HEK293 (cell line): Measurements from ENCODE around the gene KANSL2.

Experiments
- CTCF ChIA-PET: fragments of 350-600 bp; formaldehyde crosslinking; extraction: SDS; loops from one replicate; lab custom pipeline; 2021; ENCODE audit warnings: antibody characterized with exemption; lab: Yijun Ruan, JAX
- POLR2A ChIA-PET: fragments of 300-600 bp; formaldehyde crosslinking; extraction: SDS; loops from one replicate; lab custom pipeline; 2020; ENCODE audit warnings: antibody characterized with exemption, inconsistent platforms; lab: Yijun Ruan, JAX
- H3K27ac ChIP-seq: fragments of 200-500 bp; sonication (Bioruptor generic); 2 replicates; pipeline ENCODE4 v1.5.1; 2014; ENCODE audit warnings: low read depth, low read length, control low read depth, inconsistent platforms; ENCODE audit errors: extremely low read depth
- H3K36me3 ChIP-seq, 2 experiments: fragments of 200-500 bp in 1 of 2; sonication (Bioruptor generic) in 1 of 2; 1 replicate in 1 of 2; 2 replicates in 1 of 2; pipeline ENCODE4 v1.5.1; 2014 to 2017; ENCODE audit warnings: inconsistent platforms in 2 of 2, low read length in 2 of 2; ENCODE audit not compliant: control insufficient read depth in 2 of 2, insufficient read depth in 1 of 2
- H3K4me1 ChIP-seq: fragments of 200-500 bp; sonication (Bioruptor generic); 2 replicates; pipeline ENCODE4 v1.5.1; 2014; ENCODE audit warnings: mild to moderate bottlenecking, low read length, inconsistent platforms; ENCODE audit not compliant: control insufficient read depth, insufficient read depth
- H3K4me3 ChIP-seq: 2 replicates; pipeline ENCODE4 v1.5.1; 2011; ENCODE audit warnings: low read depth, mild to moderate bottlenecking, control low read depth, low read length, moderate library complexity
- H3K9me3 ChIP-seq: fragments of 200-500 bp; sonication (Bioruptor generic); 2 replicates; pipeline ENCODE4 v1.5.1; 2014; ENCODE audit warnings: low read depth, low read length, inconsistent platforms; ENCODE audit not compliant: control insufficient read depth, insufficient read depth
- GFI1B ChIP-seq: fragments of 450-650 bp; formaldehyde crosslinking; IDR thresholded peaks from 2 replicates; pipeline ENCODE4 v1.5.1; 2016; ENCODE audit warnings: missing biosample characterization, missing genetic modification characterization
- GLI4 ChIP-seq: fragments of 450-650 bp; formaldehyde crosslinking; IDR thresholded peaks from 2 replicates; pipeline ENCODE4 v1.5.1; 2016; ENCODE audit warnings: missing biosample characterization, missing genetic modification characterization
- KLF8 ChIP-seq: fragments of 450-650 bp; formaldehyde crosslinking; IDR thresholded peaks from 2 replicates; pipeline ENCODE4 v1.5.1; 2016; ENCODE audit warnings: missing biosample characterization, missing genetic modification characterization
- YY2 ChIP-seq: fragments of 450-650 bp; formaldehyde crosslinking; IDR thresholded peaks from 2 replicates; pipeline ENCODE4 v1.5.1; 2016; ENCODE audit warnings: missing biosample characterization, missing genetic modification characterization
- ZBTB20 ChIP-seq: fragments of 450-650 bp; formaldehyde crosslinking; IDR thresholded peaks from 2 replicates; pipeline ENCODE4 v1.5.1; 2016; ENCODE audit warnings: missing biosample characterization, missing genetic modification characterization
- ZNF274 ChIP-seq, 2 experiments: fragments of 200-500 bp in 1 of 2; fragments of 450-650 bp in 1 of 2; sonication (Bioruptor generic) in 1 of 2; formaldehyde crosslinking in 1 of 2; IDR thresholded peaks; 2 replicates each; pipeline versions ENCODE4 v1.5.1 to v1.6.1; 2014 to 2016; ENCODE audit warnings: borderline replicate concordance in 1 of 2, inconsistent platforms in 1 of 2, low read length in 1 of 2, missing biosample characterization in 1 of 2, missing genetic modification characterization in 1 of 2
- ZNF311 ChIP-seq: fragments of 450-650 bp; formaldehyde crosslinking; IDR thresholded peaks from 2 replicates; pipeline ENCODE4 v1.5.1; 2017; ENCODE audit warnings: missing biosample characterization, missing genetic modification characterization, borderline replicate concordance
- ZNF350 ChIP-seq: fragments of 450-650 bp; formaldehyde crosslinking; IDR thresholded peaks from 2 replicates; pipeline ENCODE4 v1.5.0; 2017; ENCODE audit warnings: missing biosample characterization, mild to moderate bottlenecking, missing genetic modification characterization
- ZNF37A ChIP-seq: fragments of 450-650 bp; IDR thresholded peaks from 2 replicates; pipeline ENCODE4 v1.5.1; 2018; ENCODE audit warnings: missing biosample characterization, missing genetic modification characterization
- ZNF530 ChIP-seq: fragments of 450-650 bp; formaldehyde crosslinking; IDR thresholded peaks from 2 replicates; pipeline ENCODE4 v1.5.1; 2016; ENCODE audit warnings: low read depth, missing biosample characterization, missing genetic modification characterization
- ZNF544 ChIP-seq: fragments of 450-650 bp; formaldehyde crosslinking; IDR thresholded peaks from 2 replicates; pipeline ENCODE4 v1.5.0; 2017; ENCODE audit warnings: missing biosample characterization, missing genetic modification characterization
- ZNF548 ChIP-seq: fragments of 450-650 bp; formaldehyde crosslinking; IDR thresholded peaks from 2 replicates; pipeline ENCODE4 v1.5.1; 2016; ENCODE audit warnings: missing biosample characterization, missing genetic modification characterization
- ZNF585B ChIP-seq: fragments of 450-650 bp; formaldehyde crosslinking; IDR thresholded peaks from 2 replicates; pipeline ENCODE4 v1.5.1; 2016; ENCODE audit warnings: missing biosample characterization, missing genetic modification characterization
- ZNF621 ChIP-seq: fragments of 450-650 bp; formaldehyde crosslinking; IDR thresholded peaks from 2 replicates; pipeline ENCODE4 v1.5.1; 2017; ENCODE audit warnings: missing biosample characterization, missing genetic modification characterization
- ZNF664 ChIP-seq: fragments of 450-650 bp; formaldehyde crosslinking; IDR thresholded peaks from 2 replicates; pipeline ENCODE4 v1.5.1; 2016; ENCODE audit warnings: missing biosample characterization, missing genetic modification characterization
- TF ChIP-seq, protein P1 (sequence below): fragments of 450-650 bp; formaldehyde crosslinking; IDR thresholded peaks from 2 replicates; pipeline ENCODE4 v1.5.1; 2017; ENCODE audit warnings: missing biosample characterization, missing genetic modification characterization
- TF ChIP-seq, protein P2 (sequence below): fragments of 450-650 bp; formaldehyde crosslinking; IDR thresholded peaks from 2 replicates; pipeline ENCODE4 v1.5.1; 2017; ENCODE audit warnings: missing biosample characterization, missing genetic modification characterization
- TF ChIP-seq, protein P3 (sequence below): fragments of 450-650 bp; formaldehyde crosslinking; IDR thresholded peaks from 2 replicates; pipeline ENCODE4 v1.5.1; 2016; ENCODE audit warnings: missing biosample characterization, missing genetic modification characterization
- TF ChIP-seq, protein P4 (sequence below): fragments of 450-650 bp; formaldehyde crosslinking; IDR thresholded peaks from 2 replicates; pipeline ENCODE4 v1.5.1; 2017; ENCODE audit warnings: missing biosample characterization, missing genetic modification characterization
- TF ChIP-seq, protein P5 (sequence below): fragments of 450-650 bp; formaldehyde crosslinking; IDR thresholded peaks from 2 replicates; pipeline ENCODE4 v1.5.1; 2017; ENCODE audit warnings: missing biosample characterization, mild to moderate bottlenecking, missing genetic modification characterization, moderate library complexity
- TF ChIP-seq, protein P6 (sequence below): fragments of 450-650 bp; formaldehyde crosslinking; IDR thresholded peaks from 2 replicates; pipeline ENCODE4; 2016; ENCODE audit warnings: missing biosample characterization, missing genetic modification characterization

The KANSL2 gene

DNA sequence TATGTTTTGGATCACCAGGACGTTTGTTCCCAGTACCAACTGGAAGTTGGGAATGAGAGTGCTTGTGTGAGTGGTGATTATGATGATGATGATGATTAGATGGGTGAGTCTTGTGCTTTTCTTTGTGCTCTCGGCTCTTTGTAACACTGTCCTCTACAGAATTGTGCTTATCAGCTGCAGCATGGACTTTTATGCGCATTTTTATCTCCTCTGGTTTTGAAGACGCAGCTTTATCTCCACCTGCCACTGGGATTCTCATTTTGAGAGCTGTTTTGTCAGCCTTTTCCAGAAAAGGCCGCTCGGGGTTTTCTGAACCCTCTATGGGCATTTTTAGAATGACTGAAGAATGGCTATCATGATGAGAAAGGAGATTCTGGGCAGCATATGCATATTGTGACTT lies 11.5 kb upstream of the KANSL2 start (continued):
- no peak for TF ChIP-seq GFI1B
- TF ChIP-seq ZNF311 (tag by site-specific recombination): no peak
- TF ChIP-seq, protein P1, sequence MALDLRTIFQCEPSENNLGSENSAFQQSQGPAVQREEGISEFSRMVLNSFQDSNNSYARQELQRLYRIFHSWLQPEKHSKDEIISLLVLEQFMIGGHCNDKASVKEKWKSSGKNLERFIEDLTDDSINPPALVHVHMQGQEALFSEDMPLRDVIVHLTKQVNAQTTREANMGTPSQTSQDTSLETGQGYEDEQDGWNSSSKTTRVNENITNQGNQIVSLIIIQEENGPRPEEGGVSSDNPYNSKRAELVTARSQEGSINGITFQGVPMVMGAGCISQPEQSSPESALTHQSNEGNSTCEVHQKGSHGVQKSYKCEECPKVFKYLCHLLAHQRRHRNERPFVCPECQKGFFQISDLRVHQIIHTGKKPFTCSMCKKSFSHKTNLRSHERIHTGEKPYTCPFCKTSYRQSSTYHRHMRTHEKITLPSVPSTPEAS (tag by site-specific recombination): no peak
- no peak for TF ChIP-seq ZNF621
- TF ChIP-seq, protein P2, sequence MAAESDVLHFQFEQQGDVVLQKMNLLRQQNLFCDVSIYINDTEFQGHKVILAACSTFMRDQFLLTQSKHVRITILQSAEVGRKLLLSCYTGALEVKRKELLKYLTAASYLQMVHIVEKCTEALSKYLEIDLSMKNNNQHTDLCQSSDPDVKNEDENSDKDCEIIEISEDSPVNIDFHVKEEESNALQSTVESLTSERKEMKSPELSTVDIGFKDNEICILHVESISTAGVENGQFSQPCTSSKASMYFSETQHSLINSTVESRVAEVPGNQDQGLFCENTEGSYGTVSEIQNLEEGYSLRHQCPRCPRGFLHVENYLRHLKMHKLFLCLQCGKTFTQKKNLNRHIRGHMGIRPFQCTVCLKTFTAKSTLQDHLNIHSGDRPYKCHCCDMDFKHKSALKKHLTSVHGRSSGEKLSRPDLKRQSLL (tag by site-specific recombination): no peak
- TF ChIP-seq, protein P3, sequence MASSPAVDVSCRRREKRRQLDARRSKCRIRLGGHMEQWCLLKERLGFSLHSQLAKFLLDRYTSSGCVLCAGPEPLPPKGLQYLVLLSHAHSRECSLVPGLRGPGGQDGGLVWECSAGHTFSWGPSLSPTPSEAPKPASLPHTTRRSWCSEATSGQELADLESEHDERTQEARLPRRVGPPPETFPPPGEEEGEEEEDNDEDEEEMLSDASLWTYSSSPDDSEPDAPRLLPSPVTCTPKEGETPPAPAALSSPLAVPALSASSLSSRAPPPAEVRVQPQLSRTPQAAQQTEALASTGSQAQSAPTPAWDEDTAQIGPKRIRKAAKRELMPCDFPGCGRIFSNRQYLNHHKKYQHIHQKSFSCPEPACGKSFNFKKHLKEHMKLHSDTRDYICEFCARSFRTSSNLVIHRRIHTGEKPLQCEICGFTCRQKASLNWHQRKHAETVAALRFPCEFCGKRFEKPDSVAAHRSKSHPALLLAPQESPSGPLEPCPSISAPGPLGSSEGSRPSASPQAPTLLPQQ: no peak
- no peak for TF ChIP-seq ZNF530 (tag by site-specific recombination)
- TF ChIP-seq, all 188 proteins: peak for 0

DNA sequence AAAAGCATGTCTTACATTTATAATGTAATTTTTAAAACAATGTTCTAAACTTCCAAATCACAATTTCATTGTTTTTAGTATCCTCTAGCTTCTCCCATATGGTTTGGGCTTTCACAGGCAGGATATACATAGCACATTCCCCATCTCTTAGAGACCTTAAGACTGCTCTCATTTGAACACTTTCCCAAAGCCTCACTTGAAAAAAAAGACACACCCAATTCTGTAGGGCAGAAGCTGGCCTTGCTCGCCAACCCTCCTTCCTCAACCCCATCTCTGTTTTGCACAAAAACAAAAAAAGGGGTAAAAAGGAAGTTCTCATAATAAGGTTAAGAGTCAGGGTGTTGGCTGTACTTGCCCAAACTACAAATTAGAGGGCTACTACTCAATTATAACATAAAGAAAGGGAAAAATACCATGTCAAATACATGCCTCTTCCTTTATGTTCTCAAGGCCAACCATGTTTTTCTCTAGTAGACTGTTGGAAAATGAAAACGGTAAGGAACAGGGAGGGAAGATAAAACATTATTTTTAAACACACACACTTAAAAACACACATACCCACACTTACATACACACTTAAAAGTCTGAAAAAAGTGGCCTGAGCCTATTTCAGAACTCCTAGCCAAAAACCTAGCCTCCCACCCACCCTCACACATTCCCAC lies 9.9 kb upstream of the KANSL2 start:
- Histone ChIP-seq H3K4me3 (no peak overlapping the region), H3K4me1 (no peaks in the 10 kb centered on the region), H3K36me3 (peaks cover 64 to 93% of the 10 kb centered on the region in 2 experiments), H3K27ac (no peak overlapping the region; the same call in 1 of the 2 replicates), H3K9me3 (no peaks in the 10 kb centered on the region)
- POLR2A ChIA-PET: interaction anchor here (2.8 kb wide), 1 partner anchor 10 kb away, joined by 9 read pairs; the partner anchor contains the start of gene KANSL2
- TF ChIP-seq, protein P4, sequence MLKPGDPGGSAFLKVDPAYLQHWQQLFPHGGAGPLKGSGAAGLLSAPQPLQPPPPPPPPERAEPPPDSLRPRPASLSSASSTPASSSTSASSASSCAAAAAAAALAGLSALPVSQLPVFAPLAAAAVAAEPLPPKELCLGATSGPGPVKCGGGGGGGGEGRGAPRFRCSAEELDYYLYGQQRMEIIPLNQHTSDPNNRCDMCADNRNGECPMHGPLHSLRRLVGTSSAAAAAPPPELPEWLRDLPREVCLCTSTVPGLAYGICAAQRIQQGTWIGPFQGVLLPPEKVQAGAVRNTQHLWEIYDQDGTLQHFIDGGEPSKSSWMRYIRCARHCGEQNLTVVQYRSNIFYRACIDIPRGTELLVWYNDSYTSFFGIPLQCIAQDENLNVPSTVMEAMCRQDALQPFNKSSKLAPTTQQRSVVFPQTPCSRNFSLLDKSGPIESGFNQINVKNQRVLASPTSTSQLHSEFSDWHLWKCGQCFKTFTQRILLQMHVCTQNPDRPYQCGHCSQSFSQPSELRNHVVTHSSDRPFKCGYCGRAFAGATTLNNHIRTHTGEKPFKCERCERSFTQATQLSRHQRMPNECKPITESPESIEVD (tag by site-specific recombination): no peak
- no peak for TF ChIP-seq ZNF544 (tag by site-specific recombination)
- TF ChIP-seq, protein P5, sequence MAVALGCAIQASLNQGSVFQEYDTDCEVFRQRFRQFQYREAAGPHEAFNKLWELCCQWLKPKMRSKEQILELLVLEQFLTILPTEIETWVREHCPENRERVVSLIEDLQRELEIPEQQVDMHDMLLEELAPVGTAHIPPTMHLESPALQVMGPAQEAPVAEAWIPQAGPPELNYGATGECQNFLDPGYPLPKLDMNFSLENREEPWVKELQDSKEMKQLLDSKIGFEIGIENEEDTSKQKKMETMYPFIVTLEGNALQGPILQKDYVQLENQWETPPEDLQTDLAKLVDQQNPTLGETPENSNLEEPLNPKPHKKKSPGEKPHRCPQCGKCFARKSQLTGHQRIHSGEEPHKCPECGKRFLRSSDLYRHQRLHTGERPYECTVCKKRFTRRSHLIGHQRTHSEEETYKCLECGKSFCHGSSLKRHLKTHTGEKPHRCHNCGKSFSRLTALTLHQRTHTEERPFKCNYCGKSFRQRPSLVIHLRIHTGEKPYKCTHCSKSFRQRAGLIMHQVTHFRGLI: peak; percentile 98
- CTCF ChIA-PET: no interaction called here

DNA sequence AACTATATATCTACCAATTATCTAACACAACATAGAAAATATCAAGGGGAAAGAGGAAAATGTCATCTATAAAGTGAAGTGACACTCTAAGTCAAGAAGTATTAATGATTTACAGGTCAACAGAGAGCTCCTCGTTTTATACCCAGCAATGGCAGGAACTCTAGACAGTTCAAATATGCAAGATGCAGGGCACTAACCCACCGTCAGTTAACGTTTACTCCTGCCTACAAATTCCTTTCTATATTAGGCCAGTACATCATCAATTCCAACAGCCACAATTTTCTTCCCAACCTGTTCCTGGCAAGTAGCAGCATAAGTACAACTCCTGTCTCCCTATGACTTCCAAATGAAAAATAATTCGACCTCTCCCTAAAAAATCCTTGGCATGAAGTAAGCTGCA lies 9.0 kb upstream of the KANSL2 start:
- H3K36me3 ChIP-seq: peaks cover 56 to 83% of the 10 kb centered on the region in 2 experiments
- H3K9me3 ChIP-seq: no peaks in the 10 kb centered on the region
- H3K4me3 ChIP-seq: no peak overlapping the region
- no peaks in the 10 kb centered on the region for H3K4me1 ChIP-seq
- ChIA-PET POLR2A (interaction anchor here (1.0 to 2.8 kb wide), 2 partner anchors 9 to 19 kb away, joined by 4 to 9 read pairs; partner anchors contain the start of gene KANSL2), CTCF (no interaction called here)
- H3K27ac ChIP-seq: no peak overlapping the region
- TF ChIP-seq, protein P6, sequence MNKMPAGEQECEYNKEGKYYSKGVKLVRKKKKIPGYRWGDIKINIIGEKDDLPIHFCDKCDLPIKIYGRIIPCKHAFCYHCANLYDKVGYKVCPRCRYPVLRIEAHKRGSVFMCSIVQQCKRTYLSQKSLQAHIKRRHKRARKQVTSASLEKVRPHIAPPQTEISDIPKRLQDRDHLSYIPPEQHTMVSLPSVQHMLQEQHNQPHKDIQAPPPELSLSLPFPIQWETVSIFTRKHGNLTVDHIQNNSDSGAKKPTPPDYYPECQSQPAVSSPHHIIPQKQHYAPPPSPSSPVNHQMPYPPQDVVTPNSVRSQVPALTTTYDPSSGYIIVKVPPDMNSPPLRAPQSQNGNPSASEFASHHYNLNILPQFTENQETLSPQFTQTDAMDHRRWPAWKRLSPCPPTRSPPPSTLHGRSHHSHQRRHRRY (tag by site-specific recombination): no peak
- TF ChIP-seq ZNF37A (tag by site-specific recombination): no peak
- no peak for TF ChIP-seq YY2
- TF ChIP-seq ZNF350 (tag by site-specific recombination): no peak
- TF ChIP-seq ZNF548: no peak
- TF ChIP-seq, protein P1 (tag by site-specific recombination): no peak
- TF ChIP-seq ZNF585B (tag by site-specific recombination): no peak
- TF ChIP-seq ZNF274 (IDR thresholded peaks at IDR 0.05; ENCODE audit: low read length): no peak
- no peak for TF ChIP-seq ZNF274 (tag by site-specific recombination; IDR thresholded peaks at IDR 0.05; ENCODE audit: borderline replicate concordance)
- TF ChIP-seq GLI4 (tag by site-specific recombination): no peak
- no peak for TF ChIP-seq ZNF664 (tag by site-specific recombination)
- TF ChIP-seq ZBTB20 (tag by site-specific recombination): no peak
- TF ChIP-seq KLF8 (tag by site-specific recombination): no peak
